Spinal cord (tissue), 10 donors: ENCODE results near the gene AUTS2. TPM values are rescaled to one million over a fixed set of nuclear protein-coding genes. Genes with fewer than 3 reads are reported as not detected.
A peak's percentile ranks its signal among the peaks of the same experiment; 100 is the strongest.

Source experiments
- DNase-seq, 6 donors: peaks; one replicate each; pipeline versions ENCODE4 v3.0.0 to v3.0.0-alpha.2; 2013 to 2015; ENCODE audit warnings: low spot score in 6 of 6, low read depth in 4 of 6
- H3K27ac ChIP-seq: one replicate; pipeline ENCODE4 v1.5.1; 2013; ENCODE audit warnings: low read depth, low read length, control low read depth
- H3K27me3 ChIP-seq: one replicate; pipeline ENCODE4 v1.6.1; 2013; ENCODE audit warnings: low read length; ENCODE audit not compliant: control insufficient read depth, insufficient read depth
- H3K36me3 ChIP-seq: one replicate; pipeline ENCODE4 v1.6.1; 2013; ENCODE audit warnings: low read length; ENCODE audit not compliant: control insufficient read depth, insufficient read depth
- H3K4me1 ChIP-seq: one replicate; pipeline ENCODE4 v1.6.1; 2013; ENCODE audit warnings: low read length; ENCODE audit not compliant: control insufficient read depth, insufficient read depth
- H3K4me3 ChIP-seq: one replicate; pipeline ENCODE4 v1.5.1; 2013; ENCODE audit warnings: low read depth, low read length, control low read depth
- H3K9me3 ChIP-seq: one replicate; pipeline ENCODE4 v1.6.1; 2013; ENCODE audit warnings: low read length; ENCODE audit not compliant: control insufficient read depth, insufficient read depth
- WGBS: methylation state at CpG from one replicate; pipeline ENCODE4 v1.1.5; 2013; ENCODE audit warnings: missing lambda C conversion rate; ENCODE audit not compliant: insufficient coverage; 5-methylcytosine and 5-hydroxymethylcytosine counted together
- polyA plus RNA-seq, 2 donors: library from polyadenylated mRNA; unstranded; fragments of 120-200 nt; gene quantifications; one replicate each; pipeline ENCODE4 v1.2.1, GENCODE V29; 2013; ENCODE audit not compliant: insufficient read length in 2 of 2
- total RNA-seq, 2 donors: library from RNA; depleted of rRNA in 1 of 2; stranded (reverse); fragments of 120-200 nt in 1 of 2; fragments of >200 nt in 1 of 2; gene quantifications; one replicate each; pipeline versions ENCODE4 v1.2.3 to v1.2.4, GENCODE V29; 2013 to 2014
- donor health status: healthy.

The AUTS2 gene
- total and polyA plus RNA-seq, 4 donors: 56.2 to 214 (median 135) TPM

GRCh38 chr7:70622936-70623335 lies 1024.7 kb downstream of the AUTS2 start:
- Histone ChIP-seq H3K27ac (no peak overlapping the region), H3K27me3 (no peaks in the 10 kb centered on the region), H3K36me3 (no peaks in the 10 kb centered on the region), H3K9me3 (no peaks in the 10 kb centered on the region), H3K4me3 (no peak overlapping the region), H3K4me1 (peaks cover 29% of the 10 kb centered on the region)
- WGBS: 100% methylated on average over 1 of the region's 5 CpGs
- no peak for DNase-seq

GRCh38 chr7:70624500-70625103 lies 1026.3 kb downstream of the AUTS2 start:
- no peak overlapping the region for H3K27ac ChIP-seq
- peak in 1 of 6 donors; percentile 62 for DNase-seq
- no peaks in the 10 kb centered on the region for H3K27me3 ChIP-seq
- H3K4me1 ChIP-seq: peaks cover 18% of the 10 kb centered on the region
- no peak overlapping the region for H3K4me3 ChIP-seq
- H3K9me3 ChIP-seq: no peaks in the 10 kb centered on the region
- H3K36me3 ChIP-seq: no peaks in the 10 kb centered on the region
- 100% methylated on average over 1 of the region's 5 CpGs for WGBS

DNA sequence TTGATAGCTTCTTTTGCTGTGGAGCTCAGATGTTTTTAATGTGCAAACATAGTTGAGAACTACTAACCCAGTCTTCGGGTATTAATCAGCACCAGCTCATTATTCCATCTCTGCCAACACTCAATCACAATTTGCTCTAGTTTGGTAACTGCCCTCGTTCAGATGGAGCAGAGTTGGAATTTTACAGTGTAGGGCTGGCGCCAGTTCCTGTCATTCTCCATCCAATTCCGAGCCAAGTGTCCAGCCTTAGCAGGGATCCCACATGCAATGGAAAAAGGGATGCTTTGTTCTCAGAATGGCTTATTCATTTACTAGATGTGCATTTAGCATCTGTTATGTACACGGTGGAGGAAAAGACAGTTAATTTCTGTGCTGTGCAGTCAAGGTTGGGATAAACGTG lies 1029.2 kb downstream of the AUTS2 start:
- H3K9me3 ChIP-seq: no peaks in the 10 kb centered on the region
- peaks cover 30% of the 10 kb centered on the region for H3K4me1 ChIP-seq
- H3K4me3 ChIP-seq: no peak overlapping the region
- H3K36me3 ChIP-seq: no peaks in the 10 kb centered on the region
- no peak overlapping the region for H3K27ac ChIP-seq
- WGBS: 53% methylated on average over 2 of the region's 6 CpGs
- DNase-seq: peak in 2 of 6 donors; percentile 45 to 57
- H3K27me3 ChIP-seq: no peaks in the 10 kb centered on the region

DNA sequence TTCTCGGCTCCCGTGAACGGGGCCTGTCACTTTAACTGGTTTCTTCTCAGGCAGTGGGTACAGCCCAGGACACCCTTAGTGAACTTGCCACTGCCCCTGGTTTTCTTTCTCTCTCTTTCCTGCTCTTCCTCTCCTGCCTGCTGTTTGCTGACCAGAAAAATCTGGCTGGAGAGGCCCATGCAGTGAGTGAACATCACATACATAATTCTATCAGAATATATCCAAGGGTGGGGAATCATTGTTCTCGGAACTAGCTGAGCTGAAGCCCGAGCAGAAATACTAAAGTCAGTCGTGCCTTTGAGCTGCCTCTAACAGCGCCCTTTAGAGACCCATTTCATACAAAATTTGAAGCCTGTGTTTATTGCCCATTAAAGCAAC lies 1032.2 kb downstream of the AUTS2 start:
- Histone ChIP-seq H3K4me3 (no peak overlapping the region), H3K27ac (peak overlapping the region; percentile 58), H3K36me3 (no peaks in the 10 kb centered on the region), H3K27me3 (no peaks in the 10 kb centered on the region), H3K9me3 (no peaks in the 10 kb centered on the region), H3K4me1 (peaks cover 36% of the 10 kb centered on the region)
- 14% methylated on average over 3 of the region's 7 CpGs for WGBS
- DNase-seq: no peak

DNA sequence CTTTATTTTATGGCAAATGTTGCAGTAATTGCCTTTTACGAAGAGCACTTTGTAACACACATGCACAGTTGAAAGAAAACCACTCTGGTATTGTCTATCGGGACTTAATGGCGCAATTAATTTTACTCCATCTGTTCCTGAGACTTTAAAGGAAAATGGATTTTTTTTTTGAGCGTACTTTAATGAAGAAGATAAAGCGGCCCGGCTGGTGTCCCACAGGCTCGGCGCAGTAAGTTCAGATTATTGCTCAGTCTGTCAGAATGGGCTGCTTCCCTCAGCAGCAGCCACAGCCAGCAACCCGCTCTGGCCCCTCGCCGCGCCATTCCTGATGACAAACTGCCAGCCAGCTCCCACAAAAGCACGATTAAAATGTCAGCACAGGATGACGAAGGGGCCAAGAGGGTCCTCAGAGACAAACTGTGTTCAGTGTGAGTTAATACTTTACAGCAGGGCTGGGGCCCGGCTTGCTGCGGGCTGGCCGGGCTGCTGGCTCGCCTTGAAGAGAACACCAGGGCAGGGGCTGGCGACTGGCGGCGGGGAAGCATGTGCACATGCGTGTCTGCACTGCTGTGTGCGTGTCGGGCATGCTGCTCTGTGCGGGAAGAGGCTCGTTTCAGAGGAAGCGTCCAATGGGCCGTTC lies 1032.7 kb downstream of the AUTS2 start:
- peak overlapping the region; percentile 58 for H3K27ac ChIP-seq

GRCh38 chr7:70631718-70632117 lies 1033.4 kb downstream of the AUTS2 start:
- Histone ChIP-seq H3K27ac (no peak overlapping the region), H3K4me1 (peaks cover 36% of the 10 kb centered on the region)
- DNase-seq: peak in 1 of 6 donors; percentile 54

More for the DNA sequence above, 1032.7 kb downstream of the AUTS2 start:
- no peaks in the 10 kb centered on the region for H3K9me3 ChIP-seq
- no peaks in the 10 kb centered on the region for H3K36me3 ChIP-seq
- no peak overlapping the region for H3K4me3 ChIP-seq
- WGBS: 8% methylated on average over 24 of the region's 28 CpGs
- DNase-seq: peak in 5 of 6 donors; percentile 57 to 99 (median 82)
- H3K27me3 ChIP-seq: no peaks in the 10 kb centered on the region
- H3K4me1 ChIP-seq: peaks cover 36% of the 10 kb centered on the region

DNA sequence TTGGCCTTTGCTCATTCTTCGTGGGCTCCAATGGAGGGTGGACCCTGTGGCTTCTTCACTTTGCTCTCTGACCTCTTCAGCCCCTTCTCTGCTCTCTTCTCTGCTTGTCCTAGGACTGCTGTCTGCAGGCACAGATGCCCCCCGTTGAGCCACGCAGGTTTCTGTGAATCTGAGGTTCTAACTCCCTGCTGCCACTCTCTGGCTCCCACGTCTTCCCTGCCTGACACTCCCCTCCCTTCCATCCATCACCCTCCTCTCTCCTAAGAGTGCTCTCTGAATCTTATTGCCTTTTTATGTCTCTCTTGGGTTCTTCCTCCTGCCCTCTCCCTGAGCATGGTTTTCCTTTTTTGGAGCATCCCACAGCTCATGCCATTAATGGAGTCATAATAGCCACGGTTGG lies 1034.1 kb downstream of the AUTS2 start:
- no peak overlapping the region for H3K27ac ChIP-seq
- no peak overlapping the region for H3K4me3 ChIP-seq
- no peaks in the 10 kb centered on the region for H3K9me3 ChIP-seq
- no peak for DNase-seq
- peaks cover 36% of the 10 kb centered on the region for H3K4me1 ChIP-seq
- no peaks in the 10 kb centered on the region for H3K27me3 ChIP-seq
- no peaks in the 10 kb centered on the region for H3K36me3 ChIP-seq
- 48% methylated on average over 5 of the region's 5 CpGs for WGBS

More at GRCh38 chr7:70631718-70632117, 1033.4 kb downstream of the AUTS2 start:
- WGBS: 28% methylated on average over 7 of the region's 9 CpGs
- no peaks in the 10 kb centered on the region for H3K36me3 ChIP-seq
- no peaks in the 10 kb centered on the region for H3K9me3 ChIP-seq
- H3K27me3 ChIP-seq: no peaks in the 10 kb centered on the region
- no peak overlapping the region for H3K4me3 ChIP-seq

GRCh38 chr7:70634071-70634470 lies 1035.8 kb downstream of the AUTS2 start:
- no peak for DNase-seq
- no peak overlapping the region for H3K27ac ChIP-seq
- no peak overlapping the region for H3K4me3 ChIP-seq
- WGBS: 88% methylated on average over 7 of the region's 8 CpGs
- H3K9me3 ChIP-seq: no peaks in the 10 kb centered on the region
- no peaks in the 10 kb centered on the region for H3K27me3 ChIP-seq
- no peaks in the 10 kb centered on the region for H3K36me3 ChIP-seq
- H3K4me1 ChIP-seq: peaks cover 36% of the 10 kb centered on the region

GRCh38 chr7:70634610-70635068 lies 1036.4 kb downstream of the AUTS2 start:
- WGBS: 97% methylated on average over 3 of the region's 8 CpGs
- H3K27me3 ChIP-seq: no peaks in the 10 kb centered on the region

GRCh38 chr7:70635633-70636032 lies 1037.4 kb downstream of the AUTS2 start:
- 83% methylated on average over 1 of the region's 1 CpG for WGBS
- Histone ChIP-seq H3K27ac (no peak overlapping the region), H3K36me3 (no peaks in the 10 kb centered on the region), H3K27me3 (no peaks in the 10 kb centered on the region), H3K4me3 (no peak overlapping the region), H3K9me3 (no peaks in the 10 kb centered on the region), H3K4me1 (peaks cover 24% of the 10 kb centered on the region)
- no peak for DNase-seq

More at GRCh38 chr7:70634610-70635068, 1036.4 kb downstream of the AUTS2 start:
- Histone ChIP-seq H3K27ac (no peak overlapping the region), H3K4me3 (no peak overlapping the region), H3K9me3 (no peaks in the 10 kb centered on the region), H3K4me1 (peaks cover 33% of the 10 kb centered on the region), H3K36me3 (no peaks in the 10 kb centered on the region)
- no peak for DNase-seq
